RPMI8226 (cell line): ENCODE data around the gene KLF13.

Experiments used
- DNase-seq: peaks from one replicate; pipeline ENCODE4 v3.0.0-alpha.2; 2015

The KLF13 gene

DNA sequence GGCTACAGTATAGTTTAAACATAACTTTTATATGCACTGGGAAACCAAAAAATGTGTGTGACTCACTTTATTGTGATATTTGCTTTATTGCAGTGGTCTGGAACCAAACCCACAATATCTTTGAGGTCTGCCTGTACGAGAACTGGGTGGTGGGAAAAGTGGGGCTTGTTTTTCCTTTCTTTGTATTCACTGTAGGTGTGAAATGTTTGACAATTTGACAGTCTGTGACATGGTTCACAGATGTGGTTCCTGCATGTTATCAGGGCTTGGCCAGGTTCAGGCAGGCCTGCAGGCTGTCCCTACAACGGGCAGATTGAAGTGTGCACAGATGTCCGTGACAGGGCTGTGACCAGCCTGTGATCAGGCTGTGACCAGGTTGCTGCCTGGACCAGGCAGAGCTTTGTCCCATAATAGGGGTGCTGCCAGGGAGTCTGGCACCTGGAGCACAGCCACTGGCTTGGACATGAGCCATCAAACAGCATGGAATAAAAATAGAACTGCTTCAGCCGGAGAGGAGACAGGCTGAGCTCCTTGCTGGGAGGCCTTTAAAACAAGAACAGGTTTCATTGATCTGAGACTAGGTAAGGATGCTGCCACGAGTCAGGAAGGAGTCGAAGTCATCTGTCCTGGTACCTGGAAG is 61.0 kb downstream of the KLF13 start:
- peak; percentile 51 for DNase-seq

DNA sequence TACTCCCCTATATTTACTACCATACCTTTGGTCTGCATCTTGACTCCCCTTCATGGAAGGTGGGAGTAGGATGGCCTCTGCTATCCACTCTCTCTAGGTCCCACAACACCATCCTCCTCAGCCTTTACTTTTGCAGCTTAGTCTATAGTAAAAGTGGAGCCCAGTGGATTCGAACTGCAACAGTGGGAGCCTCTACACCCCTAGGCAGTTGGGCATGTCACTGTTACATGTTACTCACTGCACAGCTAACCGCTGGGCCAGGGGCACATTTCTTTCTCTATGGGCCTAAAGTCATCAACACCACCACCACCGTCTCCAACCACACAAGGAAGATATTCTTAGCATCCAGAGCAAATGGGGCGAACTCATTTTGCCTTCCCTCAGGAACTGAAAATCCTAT is 62.9 kb downstream of the KLF13 start:
- no peak for DNase-seq

DNA sequence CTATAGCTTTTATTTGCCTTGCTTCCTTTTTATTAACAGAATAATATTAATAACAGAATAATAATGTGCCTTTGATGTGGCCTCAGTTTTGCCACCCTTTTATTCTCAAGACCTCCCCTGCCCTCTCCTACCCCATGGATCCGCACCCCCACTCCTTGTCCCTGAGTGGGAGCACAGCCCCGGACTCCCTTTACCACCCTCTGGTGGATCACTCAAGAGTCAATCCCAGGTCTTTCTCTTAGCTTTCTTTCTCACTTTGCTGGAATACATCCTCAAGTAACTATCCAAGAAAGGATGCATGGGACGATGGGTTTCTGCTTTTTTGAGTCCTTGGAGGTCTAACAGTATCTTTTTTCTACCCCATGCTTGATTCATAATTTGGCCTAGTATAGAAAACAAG is 63.4 kb downstream of the KLF13 start:
- DNase-seq: no peak

DNA sequence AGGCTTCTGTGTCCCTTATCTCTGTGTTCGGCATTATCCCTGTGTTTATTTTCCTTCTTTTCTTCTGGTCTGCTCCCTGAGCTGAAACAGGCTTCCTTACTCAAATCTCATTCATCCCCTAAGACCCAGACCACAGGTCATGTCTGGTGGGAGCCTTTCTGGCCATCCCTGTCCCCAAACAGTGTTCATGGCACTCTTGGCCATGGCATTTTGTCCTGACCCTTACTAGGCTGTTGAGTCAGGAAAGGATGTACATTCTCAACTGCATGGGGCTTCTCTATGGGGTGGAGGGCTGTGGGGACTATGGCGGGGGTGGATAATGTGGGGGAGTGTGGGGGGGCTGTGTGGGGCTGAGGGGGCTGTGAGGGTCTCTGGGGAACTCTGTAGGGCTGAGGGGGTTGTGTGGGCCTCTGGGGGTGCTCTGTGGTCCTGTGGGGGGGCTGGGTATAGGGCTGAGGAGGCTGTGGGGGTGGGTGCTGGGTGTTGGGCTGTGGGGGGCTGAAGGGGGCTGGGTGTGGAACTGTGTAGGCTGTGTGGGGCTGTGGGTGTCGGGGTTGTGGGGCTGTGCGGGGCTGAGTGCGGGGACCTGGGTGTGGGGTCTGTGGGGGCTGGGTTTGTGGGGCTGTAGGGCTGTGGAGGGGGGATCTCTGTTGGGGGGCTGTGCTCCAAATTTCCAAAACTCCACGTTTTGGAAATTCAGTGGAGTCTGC is 64.3 kb downstream of the KLF13 start:
- DNase-seq: no peak

DNA sequence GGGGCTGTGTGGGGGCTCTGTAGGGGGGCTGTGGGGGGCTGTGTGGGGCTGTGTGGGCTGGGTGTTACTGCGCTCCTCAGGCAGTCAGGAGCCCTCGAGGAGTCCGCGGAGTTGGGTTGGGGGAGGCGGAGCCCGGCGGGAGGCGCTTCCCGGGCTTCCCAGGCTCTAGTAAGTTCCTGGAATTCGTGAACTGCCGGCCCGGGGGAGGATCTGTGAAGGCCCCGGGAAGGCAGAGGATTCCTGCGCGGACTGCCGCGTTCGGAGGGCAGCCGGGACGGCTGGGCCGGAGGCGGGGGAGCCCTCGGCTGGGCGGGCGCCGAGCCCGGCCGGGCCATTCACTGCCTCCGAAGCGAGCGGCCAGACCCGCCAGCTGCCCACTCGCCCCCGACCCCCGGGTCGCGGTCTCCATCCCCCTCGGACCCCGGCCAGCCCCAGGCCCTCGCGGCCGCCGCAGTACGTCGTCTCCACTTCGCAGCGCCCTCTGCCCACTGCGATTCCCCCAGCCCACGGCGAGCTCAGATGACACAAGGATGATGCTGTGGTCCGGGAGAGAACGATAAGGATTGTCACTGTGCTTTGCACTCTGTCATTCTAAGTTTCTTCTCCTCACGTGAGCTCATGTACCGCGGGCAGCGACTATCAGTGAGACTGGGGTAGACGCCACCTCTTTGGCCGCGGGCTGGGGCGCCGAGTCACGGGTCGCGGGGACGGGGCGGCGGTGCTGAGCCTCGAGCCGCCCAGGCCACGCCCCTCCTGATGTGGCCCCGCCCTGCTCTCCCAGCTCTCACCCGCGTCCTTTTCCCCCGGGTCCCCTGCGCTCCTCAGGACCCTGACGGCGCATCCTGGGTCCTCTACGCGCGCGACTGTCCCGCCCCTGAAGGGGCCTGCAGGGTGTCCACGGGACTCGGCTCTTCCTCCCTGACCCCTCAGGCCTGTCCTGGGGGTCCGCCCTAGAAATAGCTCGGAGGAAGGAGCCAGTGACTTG is 65.3 kb downstream of the KLF13 start:
- DNase-seq: peak; percentile 68

DNA sequence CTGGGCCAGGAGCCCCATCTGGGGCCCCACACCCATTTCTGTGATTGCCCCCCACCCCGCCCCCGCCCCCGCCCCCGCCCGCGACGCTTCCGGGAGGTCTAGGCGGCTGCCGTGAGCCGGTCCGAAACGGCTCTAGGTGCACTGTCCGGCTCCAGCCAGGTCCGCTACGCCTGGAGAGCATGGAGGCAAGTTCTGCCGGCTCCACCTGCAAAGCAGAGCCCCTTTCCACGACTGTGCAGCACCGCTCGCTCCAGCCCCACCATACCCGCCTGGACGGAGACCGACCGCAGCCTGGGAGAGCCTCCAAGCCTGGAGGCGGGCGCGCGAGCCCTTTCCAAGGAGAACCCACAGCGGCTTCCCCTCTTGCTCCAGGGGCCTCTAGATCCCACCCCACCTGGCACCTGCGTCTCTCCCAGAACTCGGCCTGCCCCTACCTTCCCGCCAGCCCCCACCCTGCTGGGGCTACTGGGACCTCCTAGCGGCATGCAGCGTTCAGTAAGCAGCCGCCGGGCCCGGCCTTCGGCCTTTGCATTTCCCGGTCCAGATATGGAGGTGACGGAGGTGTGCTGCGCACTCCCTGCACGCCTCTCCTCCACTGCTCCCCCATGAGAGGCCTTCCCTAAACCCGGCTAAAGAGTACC is 66.2 kb downstream of the KLF13 start:
- DNase-seq: no peak

DNA sequence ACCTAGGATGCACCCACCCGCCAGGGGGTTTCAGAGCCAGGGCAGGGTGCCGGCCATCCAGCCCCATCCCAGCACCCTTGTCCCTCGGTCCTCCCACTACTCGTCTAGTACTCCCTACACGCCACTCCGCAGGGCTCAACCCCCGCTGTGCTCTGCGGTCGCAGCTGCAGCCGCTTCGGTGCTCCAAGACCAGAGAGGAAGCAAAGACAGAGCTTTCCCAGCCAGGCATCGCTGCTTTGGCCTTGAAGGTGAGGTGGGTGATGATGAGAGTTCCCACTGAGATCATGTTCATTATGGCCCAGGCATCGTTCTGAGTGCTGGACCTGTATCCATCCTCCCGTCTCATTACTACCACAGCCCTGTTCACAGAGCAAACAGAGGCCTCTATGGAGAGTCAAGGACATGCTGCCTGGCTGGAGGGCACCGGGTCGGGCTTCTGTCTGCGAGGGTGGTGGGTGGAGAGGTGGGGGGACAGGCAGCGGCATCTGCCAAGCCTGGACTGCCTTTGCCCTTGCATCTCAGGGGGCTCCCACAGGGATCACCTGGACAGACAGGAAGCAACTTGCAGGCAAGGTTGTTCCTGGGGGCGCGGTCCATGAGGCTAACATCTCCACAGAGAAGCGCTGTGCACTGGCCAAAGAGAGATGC is 66.9 kb downstream of the KLF13 start:
- no peak for DNase-seq

DNA sequence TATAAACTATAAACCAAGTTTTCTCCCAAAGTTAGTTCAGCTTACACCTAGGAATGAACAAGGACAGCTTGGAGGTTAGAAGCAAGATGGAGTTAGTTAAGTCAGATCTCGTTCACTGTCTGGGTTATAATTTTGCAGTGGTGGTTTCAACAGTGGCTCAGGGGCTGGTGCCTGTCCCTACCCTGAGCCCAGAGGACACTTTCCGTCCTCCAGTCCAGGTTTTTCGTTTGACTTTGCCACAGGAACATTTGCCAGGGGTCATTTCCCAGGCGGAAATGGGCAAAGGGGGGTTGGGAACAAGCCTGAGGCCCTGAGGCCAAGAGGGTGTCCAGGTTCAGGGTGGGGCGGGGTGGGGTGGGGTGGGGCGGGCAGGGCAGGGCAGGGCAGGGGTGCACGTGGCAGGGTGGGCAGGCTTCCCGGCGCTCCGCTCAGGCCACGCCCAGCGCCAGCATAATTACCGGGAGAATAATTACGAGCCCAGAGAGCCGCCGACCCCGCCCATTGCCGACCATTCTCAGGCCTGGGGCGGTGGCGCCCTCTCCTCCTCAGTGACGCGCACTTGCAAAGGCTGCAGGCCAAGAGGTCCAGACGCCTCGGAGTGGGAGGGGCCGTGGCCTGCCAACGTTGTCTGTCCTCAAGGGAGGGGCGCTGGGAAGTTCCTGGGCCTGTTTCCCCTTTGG is 70.4 kb downstream of the KLF13 start:
- no peak for DNase-seq

DNA sequence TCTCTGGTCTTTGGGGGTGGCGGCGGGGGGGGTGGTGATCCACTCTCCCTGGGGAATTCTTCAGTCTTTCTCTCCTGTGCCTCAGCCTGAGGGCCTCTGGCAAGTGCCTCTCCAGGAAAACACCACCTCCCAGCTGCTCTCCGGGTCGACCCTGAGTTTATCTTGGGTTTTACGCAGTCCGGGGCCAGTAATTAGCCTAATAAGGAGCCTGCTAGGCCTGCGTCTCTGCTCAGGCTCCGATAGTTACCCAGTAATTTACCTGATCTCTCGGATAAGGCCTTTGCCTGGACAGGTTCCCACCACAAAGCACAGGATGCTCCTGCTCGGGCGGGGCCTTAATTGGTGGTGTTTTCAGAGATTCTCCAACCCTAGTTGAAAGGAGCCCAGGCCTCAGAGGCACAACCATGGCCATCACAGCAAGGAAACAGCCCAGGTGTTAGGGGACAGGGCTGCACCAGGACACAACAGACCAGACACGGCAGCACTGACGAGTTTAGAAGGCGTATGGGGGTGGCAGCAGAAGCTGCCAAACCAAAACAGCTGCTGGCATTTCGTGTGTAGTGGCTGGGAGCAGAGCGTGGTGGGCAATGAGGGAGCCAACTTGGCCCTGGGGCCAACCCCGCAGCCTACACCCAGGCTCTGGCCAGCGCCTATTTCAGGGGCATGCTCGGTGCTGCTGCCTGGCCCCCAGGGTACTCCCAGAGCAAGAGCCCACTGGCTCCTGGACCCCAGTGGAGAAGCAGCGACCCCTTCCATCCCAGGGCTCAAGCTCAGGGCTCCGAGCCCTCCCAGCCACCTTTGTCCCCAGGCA is 71.4 kb downstream of the KLF13 start:
- no peak for DNase-seq

DNA sequence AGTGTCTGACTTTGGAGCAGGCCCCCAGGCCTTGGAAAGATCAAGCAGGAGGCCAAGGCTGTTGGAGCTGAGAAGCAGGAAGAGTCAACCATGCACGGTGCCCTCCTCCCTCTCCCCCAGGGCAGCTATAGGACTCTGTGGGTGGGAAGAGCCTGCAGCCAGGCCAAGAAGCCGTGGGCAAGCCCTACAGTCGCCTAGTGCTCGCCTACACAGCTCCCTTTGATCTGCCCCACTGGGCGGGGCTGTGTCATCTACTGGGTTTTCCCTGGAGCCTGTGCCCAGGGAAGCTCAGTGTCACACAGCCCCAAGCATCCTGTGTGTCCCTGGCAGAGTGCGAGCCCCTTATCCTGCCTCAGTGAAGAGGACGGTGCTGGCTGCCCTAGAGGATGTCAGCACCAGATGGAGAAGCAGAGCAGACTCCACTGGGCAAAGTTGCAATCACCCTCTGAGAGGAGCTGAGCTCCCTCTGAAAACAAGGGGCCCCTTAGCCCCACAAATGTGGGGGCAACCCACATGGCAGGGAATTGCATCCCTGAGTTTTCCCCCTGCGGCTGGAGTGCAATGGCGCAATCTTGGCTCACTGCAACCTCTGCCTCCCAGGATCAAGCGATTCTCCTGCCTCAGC is 72.2 kb downstream of the KLF13 start:
- no peak for DNase-seq

DNA sequence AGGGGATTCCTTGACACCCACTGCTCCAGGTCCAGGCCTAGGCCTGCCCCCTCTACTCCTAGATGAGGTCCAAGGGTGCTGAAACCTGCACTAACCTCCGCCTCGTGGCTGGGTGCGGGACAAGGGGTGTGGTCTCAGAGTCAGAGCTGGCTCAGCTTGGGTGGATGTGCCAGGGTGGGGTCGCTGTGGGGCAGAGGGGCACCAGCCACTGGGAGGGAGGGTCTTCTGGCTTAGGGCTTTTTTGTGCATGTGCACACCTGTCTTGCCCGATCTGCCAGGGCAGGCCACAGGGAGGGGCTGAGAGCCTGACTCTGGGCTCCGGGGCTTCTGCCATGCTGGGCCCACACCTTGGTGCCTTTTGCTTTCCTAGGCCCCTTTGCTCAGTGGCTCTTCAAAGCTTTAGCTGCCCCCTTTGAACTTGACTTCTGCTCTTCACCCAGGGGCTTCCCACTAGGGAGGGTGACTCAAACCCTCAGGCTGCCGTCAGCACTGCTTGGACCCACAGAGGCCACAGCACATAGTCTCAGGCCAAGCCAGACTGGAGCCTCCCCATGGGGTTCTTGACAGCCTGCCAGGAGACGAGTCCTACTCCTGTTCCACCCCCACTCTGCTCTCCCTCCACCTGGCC is 73.0 kb downstream of the KLF13 start:
- DNase-seq: no peak

DNA sequence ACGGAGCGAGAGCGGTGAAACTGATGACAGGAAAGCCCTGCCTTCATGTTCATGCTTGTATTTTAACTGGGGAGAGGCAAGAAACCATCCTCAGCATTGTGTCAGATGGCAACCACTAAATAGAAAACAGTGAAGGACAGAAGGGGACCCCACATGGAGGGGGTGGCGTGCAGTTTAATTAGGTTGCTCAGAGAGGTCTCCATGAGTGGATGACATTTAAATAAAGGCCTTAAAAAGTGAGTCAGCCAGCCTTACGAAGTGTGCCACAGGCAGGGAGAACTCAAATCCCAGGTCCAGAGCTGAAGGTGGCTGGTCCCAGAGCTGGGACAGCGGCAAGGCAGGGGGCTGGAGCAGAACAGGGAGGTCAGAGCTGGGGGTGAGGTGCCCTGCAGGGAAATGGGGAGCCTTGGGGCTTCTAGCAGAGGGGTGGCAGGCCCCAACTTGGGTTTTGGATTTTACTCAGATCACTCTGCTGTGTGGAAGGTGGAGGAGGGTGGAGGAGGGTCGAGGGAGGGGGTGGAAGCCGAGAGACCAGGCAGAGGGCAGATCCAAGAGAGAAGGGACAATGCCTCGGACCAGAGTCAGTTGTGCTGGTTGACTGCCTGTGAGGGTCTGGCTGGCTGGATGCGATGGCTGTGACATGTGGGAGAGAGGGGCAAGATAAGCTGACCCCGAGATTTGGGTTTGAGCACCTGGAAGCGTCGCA is 73.7 kb downstream of the KLF13 start:
- DNase-seq: no peak

DNA sequence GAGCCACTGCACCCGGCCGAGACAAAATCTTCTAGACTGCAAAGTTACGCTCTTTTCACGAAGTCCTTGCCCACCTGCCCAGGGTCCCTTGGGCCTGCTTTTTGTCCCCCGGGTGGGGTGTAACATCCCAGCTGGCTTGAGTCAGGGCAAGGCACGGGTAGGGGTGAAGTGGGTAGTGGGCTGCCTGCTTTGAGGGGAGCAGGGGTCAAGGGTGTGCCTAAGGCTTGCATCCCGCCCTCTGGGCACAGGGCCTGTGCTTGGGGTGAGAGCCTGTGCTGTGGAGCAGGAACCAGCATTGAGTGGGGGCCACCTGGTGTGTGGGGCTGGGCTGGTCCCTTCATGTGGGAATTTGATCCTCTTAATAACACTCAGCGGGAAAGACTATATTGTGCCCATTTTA is 74.6 kb downstream of the KLF13 start:
- no peak for DNase-seq

DNA sequence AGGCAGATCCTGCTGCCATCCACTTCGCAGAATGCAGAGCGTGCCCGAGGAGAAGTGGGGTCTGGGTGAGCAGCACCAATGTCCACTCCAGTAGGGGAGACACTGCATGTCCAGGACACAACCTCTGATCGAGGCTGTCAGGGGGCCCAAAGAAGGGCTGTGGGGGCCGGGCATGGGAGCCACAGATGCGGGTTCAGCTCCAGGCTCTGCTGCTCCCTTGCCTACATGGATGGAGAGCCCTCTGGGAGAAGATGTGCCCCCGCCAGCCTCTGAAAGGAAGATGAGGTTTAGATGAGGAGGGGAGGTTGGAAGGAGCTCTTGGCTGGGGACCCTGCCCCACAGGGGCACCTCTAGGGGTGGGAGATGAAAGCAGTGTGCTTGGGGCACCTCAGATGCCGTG is 75.4 kb downstream of the KLF13 start:
- DNase-seq: no peak

DNA sequence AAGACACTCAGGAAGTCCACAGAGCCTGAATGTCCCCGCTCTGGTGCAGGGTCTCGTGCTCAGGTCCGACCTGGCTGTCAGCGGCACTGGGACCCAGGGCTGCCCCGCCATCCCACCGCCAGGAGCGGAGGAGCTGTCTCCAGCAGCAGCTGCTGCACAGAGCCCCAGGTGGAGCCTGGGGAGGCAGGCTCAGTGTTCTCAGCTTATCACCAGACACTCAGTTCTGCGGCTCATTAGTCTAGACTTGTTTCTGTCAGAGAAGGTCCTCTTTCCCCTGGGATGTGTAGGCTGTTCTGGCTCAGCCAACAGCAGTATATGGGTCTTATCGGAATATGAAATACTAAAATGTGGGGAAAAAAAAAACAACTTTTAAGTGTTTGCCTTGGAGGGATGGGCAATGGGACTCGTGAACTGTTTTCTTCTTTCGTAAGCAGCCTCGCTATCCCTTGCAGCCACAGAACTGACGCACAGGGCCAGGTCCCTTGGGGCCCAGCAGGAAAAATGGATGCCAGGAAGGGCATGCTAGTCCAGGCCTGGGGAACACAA is 75.9 kb downstream of the KLF13 start:
- DNase-seq: no peak

DNA sequence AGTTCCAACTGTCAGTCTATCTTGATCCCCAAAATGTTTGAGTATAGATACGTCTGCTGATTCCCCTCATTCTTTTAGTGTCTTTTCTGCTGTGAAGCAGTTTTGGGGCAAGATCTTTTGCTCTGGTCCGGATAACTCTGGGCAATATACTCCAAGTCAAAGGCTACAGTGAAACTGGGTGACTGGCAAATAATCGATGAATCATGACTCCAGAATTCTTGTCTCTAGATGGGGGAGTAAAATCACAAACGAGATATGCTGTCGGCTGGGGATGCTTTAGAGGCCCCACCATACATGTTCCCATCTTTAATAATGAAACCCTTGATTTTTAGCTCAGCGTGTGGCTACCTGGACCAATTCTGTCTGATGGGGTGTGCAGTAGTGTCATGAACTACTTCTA is 76.5 kb downstream of the KLF13 start:
- no peak for DNase-seq

DNA sequence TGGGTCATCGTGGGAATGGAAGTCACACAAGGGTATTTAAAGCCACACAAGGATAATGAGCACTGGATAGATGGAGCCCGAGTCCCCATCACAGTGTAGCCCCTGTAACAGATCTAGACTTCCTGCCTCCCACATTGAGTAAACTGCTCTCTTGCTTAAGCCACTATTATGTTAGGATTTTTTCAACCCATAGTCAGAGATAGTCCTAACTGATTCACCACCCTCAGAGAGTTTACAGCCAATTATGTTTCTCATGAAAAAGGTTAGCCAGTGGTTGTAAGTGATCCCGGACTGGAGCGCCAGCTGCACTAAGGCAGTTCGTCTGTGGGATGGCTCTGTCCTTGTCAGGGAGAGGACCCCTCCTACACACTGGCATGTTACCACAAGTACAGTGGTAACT is 77.0 kb downstream of the KLF13 start:
- DNase-seq: no peak

DNA sequence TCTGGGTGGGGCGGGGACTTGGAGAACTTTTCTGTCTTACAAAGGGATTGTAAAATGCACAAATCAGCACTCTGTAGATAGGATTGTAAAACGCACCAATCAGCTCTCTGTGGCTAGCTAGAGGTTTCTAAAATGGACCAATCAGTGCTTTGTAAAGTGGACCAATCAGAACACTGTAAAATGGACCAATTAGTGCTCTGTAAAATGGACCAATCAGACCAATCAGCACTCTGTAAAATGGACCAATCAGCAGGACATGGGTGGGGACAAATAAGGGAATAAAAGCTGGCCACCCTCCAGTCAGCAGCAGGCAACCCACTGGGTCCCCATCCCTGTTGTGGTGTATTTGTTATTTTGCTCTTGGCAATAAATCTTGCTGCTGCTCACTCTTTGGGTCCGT is 77.7 kb downstream of the KLF13 start:
- DNase-seq: no peak
